NCI-H2227 (cell line): ENCODE results near the gene PSMB8.

Experiments
- DNase-seq: peaks from one replicate; lab custom pipeline; 2025; ENCODE audit not compliant: unreplicated experiment; lab: John Stamatoyannopoulos, UW

Gene PSMB8

GRCh38 chr6:32857156-32857891 is 13.5 kb upstream of the PSMB8 start:
- DNase-seq, result no peak

GRCh38 chr6:32855467-32856174 is 11.8 kb upstream of the PSMB8 start:
- DNase-seq, result no peak

- no peak for DNase-seq
These were observed 10.7 kb upstream of the PSMB8 start for GRCh38 chr6:32854376-32855178.

DNA sequence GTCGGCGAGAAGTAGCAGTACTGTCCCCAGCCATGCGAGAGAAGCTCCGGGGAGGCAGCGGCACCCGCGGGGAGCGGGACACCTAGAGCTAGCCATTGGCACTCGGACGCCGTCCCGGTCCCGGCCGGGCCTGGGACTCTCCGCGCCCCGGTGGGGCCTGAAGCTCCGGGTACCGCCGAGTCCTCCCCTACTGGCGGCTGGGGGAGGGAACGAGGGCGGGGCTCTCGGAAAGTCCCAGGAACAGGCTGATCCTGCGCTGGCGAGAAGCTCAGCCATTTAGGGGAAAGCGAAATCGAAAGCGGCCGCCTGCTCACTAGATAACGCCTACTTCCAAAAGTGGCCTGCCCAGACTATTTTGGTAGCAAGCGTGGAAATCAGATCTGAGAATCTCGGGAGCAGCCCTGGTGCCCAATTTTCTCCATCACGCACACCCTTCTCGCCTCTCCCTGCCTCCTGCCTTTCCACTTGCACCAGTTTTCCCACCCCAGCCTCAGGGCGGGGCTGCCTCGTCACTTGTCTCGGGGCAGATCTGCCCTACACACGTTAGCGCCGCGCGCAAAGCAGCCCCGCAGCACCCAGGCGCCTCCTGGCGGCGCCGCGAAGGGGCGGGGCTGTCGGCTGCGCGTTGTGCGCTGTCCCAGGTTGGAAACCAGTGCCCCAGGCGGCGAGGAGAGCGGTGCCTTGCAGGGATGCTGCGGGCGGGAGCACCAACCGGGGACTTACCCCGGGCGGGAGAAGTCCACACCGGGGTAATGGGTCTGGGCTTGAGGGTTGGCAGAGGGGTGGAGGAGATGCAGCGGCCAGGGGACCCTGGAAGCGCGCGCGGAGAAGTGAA is 9.9 kb upstream of the PSMB8 start, which contains the start of the genes PSMB9 and TAP1:
PSMB9 (plus strand) TSS at position 652 of the 835 bp plus-strand sequence; CDS start at position 690, 38 bp downstream.
TAP1 (minus strand) TSS at position 164 of the 835 bp plus-strand sequence; CDS start at position 96, 68 bp downstream.
- DNase-seq, result peak; percentile 94

- peak; percentile 22 for DNase-seq
These were observed 9.1 kb upstream of the PSMB8 start for GRCh38 chr6:32852844-32853540.

DNA sequence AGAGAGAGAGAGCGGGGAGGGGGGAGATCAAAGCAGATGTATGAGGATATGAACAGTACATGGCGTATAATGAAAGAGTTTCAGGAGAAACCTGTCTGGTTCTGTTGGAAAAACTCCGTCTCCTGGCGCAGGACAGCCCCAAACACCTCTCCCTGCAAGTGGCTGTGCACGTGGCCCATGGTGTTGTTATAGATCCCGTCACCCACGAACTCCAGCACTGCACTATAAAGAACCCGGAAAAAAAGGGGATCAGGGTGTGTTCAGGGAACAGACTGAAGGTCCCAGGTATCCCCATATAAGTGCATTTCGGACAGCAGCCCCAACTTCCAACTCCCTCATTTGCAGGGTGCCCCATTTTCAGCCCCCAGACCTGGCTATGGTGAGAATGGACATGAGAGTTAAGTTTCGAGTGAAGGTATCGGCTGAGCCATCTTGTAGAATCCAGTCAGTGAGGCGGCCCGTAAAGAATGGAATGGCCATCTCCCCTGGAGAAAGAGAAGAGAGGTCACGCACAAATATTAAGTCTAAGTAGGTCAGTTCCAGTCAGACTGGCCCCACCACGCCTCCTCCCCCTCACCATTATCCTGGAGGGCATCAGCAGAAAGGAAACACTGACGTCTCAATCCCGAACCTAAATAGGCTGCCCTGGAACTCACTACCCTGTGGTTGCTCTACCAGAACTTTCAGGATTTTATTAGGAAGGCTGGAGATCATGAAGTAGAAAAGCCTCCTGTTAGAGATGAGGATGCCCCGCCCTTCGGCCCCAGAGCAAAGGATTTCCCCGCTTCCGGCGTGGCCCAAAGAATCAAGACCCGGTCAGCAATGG is 8.4 kb upstream of the PSMB8 start:
- no peak for DNase-seq

- no peak for DNase-seq
These were observed 7.2 kb upstream of the PSMB8 start for GRCh38 chr6:32851025-32851424.

- no peak for DNase-seq
These were observed 5.3 kb upstream of the PSMB8 start for GRCh38 chr6:32849126-32849525.

DNA sequence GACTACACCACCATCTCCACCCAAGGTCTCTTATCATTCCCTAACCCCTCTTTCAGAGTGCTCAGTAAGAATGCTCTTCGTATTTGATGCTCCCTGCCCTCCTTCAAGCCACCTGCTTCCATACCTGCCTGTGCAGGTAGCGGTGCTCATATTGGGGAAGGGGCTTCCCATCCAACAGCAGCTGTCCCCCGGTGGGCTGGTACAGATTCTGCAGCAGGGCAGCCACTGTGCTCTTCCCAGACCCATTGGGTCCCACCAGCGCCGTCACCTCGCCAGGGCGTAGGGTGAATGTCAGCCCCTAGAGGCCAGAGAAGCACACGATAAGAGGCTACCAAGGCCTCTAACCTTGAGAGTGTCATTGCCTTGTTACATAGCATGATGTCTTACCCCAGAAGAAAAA is 3.9 kb upstream of the PSMB8 start:
- no peak for DNase-seq

GRCh38 chr6:32847004-32847403 is 3.2 kb upstream of the PSMB8 start:
- DNase-seq, result no peak

DNA sequence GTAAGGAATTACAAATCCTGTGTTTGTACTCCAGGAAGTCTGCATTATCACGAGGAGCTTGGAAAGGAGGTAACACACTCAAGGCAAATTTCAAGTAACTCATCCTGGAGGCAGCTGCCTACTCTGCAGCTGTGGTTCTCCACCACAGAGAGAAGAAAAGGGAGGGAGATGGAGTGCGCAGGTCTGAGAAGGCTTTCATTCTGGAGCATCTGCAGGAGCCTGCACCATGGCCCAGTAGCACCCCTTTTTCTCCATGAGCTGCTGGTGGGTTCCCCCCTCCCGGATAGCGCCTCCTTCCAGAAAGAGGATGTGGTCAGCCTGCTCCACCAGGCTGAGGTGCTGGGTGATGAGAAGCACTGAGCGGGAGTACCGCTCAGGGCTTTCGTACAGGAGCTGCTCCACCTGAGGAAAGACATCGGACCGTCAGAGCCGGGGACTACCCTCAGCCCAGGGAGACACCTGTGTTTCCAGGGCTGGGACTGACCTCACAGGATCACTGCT is 1.6 kb upstream of the PSMB8 start:
- no peak for DNase-seq

GRCh38 chr6:32844839-32845383 is 1.1 kb upstream of the PSMB8 start:
- no peak for DNase-seq

- DNase-seq, result peak; percentile 12
These were observed 392 bp downstream of the PSMB8 start for GRCh38 chr6:32843331-32843978.

DNA sequence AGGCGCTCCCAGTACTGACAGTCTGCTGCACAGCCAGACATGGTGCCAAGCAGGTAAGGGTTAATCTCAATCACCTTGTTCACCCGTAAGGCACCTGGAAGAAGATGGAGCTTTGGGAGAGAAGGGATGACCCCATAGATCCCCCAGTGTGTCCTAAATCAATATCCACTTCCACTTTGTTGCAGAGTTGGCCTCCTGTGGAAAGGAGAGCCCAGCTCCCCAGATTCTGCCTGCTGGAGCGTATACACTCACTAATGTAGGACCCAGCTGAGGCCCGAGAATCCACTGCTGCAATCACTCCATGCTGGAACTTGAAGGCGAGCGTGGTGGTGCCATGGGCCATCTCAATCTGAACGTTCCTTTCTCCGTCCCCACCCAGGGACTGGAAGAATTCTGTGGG is 1.2 kb downstream of the PSMB8 start:
- no peak for DNase-seq

DNA sequence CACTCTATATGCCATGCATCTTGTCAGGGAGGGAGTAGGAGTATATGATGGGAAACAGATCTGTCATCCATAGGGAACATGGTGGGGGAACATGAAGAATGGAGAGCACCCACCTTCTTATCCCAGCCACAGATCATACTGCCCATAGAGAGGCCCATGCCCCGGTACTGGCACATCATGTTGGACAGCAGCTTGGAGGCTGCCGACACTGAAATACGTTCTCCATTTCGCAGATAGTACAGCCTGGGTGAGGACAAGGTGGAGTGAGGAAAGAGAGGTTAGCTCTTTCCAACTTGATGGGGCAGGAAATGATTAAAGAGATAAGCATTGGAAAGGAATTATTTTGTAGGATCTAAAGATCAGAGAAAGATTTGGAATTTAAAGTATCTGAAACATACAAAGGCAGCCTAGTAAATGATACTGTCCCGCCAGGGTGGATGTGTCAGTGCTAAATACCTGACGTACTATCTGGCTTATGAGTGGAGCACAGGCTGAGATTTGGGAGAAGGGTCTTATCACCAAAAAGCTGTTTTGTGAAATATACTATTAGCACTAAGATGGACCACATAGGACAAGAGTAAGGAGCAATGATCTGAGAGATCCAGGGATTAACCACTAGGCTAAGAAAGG is 1.7 kb downstream of the PSMB8 start:
- DNase-seq, result no peak

DNA sequence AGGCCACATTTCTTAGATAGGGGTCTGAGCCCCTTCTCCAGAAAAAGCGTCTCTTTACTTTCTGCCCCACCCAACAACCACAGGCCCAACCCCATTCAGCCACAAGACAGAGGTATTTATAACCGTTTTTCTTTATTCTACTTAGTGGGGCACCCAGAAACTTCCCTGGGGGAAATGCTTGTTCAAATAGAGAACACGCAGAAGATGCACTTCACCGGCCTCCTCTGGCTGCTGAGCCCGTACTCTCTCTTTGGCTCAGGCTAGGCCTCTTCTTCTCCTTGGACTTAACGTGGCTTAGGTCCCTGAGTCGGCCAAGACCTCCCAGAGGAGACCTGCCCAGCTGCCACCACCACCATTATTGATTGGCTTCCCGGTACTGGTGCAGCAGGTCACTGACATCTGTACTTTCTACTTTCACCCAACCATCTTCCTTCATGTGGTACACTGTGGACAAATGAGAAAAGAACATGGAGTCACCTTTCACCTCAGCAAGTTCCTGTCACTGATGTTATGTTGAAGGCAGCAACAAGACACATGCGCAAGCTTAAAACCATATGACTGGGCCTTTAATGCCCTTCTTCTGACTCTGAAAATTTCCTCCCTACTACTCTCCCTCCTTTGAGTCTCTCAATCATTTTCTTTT is 3.1 kb downstream of the PSMB8 start:
- no peak for DNase-seq

DNA sequence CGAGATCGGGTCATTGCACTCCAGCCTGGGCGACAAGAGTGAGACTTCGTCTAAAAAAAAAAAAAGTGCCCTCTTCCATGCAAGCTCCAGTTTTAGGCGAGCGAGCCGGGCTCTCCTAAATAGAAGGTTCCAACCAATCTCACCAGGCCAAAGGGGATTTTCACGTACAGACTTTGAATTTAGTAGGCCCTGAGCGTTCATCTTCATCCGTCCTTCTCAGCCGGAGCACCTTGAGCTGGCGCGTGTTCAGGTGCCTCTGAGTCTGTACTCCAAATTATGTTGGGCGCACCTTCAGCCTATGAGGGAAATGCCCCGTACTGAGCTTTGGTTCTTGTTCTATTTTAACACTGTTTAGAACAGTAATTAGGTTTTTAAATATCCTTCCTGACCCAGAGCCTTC is 4.5 kb downstream of the PSMB8 start:
- DNase-seq, result no peak
